Measurements from ENCODE around the gene PTPRE.
"Not testable (repeated sequence)": the region's sequence is repeated elsewhere in the genome, so short reads cannot be mapped to it uniquely, and the experiment has no call there.

Gene PTPRE

GRCh38 chr10:128087146-128087883 lies 180.4 kb downstream of the PTPRE start:
- peaks cover 12% of the 10 kb centered on the region for H3K27me3 Mint-ChIP-seq (ENCODE audit: low read depth, poor library complexity)
- no peaks in the 10 kb centered on the region for H3K4me1 Mint-ChIP-seq
- DNase-seq: no peak
- H3K36me3 Mint-ChIP-seq (ENCODE audit: low read depth): no peaks in the 10 kb centered on the region
- no peak overlapping the region for H3K4me3 Mint-ChIP-seq
- TF ChIP-seq CTCF (IDR thresholded peaks at IDR 0.05): no peak
- H3K9me3 Mint-ChIP-seq: no peaks in the 10 kb centered on the region
- no peak overlapping the region for H3K27ac Mint-ChIP-seq

GRCh38 chr10:128087884-128088709 lies 181.2 kb downstream of the PTPRE start:
- no peaks in the 10 kb centered on the region for H3K4me1 Mint-ChIP-seq
- TF ChIP-seq CTCF (IDR thresholded peaks at IDR 0.05): peak; percentile 12
- no peaks in the 10 kb centered on the region for H3K9me3 Mint-ChIP-seq
- H3K4me3 Mint-ChIP-seq: no peak overlapping the region
- H3K27me3 Mint-ChIP-seq (ENCODE audit: low read depth, poor library complexity): peaks cover 12% of the 10 kb centered on the region
- no peak for DNase-seq
- no peaks in the 10 kb centered on the region for H3K36me3 Mint-ChIP-seq (ENCODE audit: low read depth)
- H3K27ac Mint-ChIP-seq: no peak overlapping the region

GRCh38 chr10:128091636-128092210 lies 184.8 kb downstream of the PTPRE start:
- no peak for DNase-seq
- Mint-ChIP-seq H3K27me3 (ENCODE audit: low read depth, poor library complexity) (peaks cover 3% of the 10 kb centered on the region), H3K4me3 (no peak overlapping the region), H3K27ac (no peak overlapping the region), H3K9me3 (no peaks in the 10 kb centered on the region), H3K4me1 (no peaks in the 10 kb centered on the region), H3K36me3 (ENCODE audit: low read depth) (peaks cover 3% of the 10 kb centered on the region)
- TF ChIP-seq CTCF (IDR thresholded peaks at IDR 0.05): no peak

GRCh38 chr10:128092454-128092853 lies 185.6 kb downstream of the PTPRE start:
- no peak for DNase-seq
- peaks cover 6% of the 10 kb centered on the region for H3K36me3 Mint-ChIP-seq (ENCODE audit: low read depth)
- H3K4me1 Mint-ChIP-seq: no peaks in the 10 kb centered on the region
- H3K27ac Mint-ChIP-seq: no peak overlapping the region
- H3K27me3 Mint-ChIP-seq (ENCODE audit: low read depth, poor library complexity): peaks cover 3% of the 10 kb centered on the region
- H3K4me3 Mint-ChIP-seq: no peak overlapping the region
- TF ChIP-seq CTCF (IDR thresholded peaks at IDR 0.05): no peak
- no peaks in the 10 kb centered on the region for H3K9me3 Mint-ChIP-seq

GRCh38 chr10:128094596-128094995 lies 187.7 kb downstream of the PTPRE start:
- not testable (repeated sequence) for H3K4me1 Mint-ChIP-seq; H3K27me3 Mint-ChIP-seq (ENCODE audit: low read depth, poor library complexity); DNase-seq; H3K27ac Mint-ChIP-seq; H3K9me3 Mint-ChIP-seq; H3K4me3 Mint-ChIP-seq
- H3K36me3 Mint-ChIP-seq (ENCODE audit: low read depth): peaks cover 24% of the 10 kb centered on the region

- H3K4me1 Mint-ChIP-seq: no peaks in the 10 kb centered on the region
- no peak for DNase-seq
- no peak overlapping the region for H3K4me3 Mint-ChIP-seq
Measured at GRCh38 chr10:128095027-128095752, 188.3 kb downstream of the PTPRE start.

More at GRCh38 chr10:128095027-128095752, 188.3 kb downstream of the PTPRE start:
- Mint-ChIP-seq H3K27ac (peak overlapping the region; percentile 77), H3K27me3 (ENCODE audit: low read depth, poor library complexity) (no peaks in the 10 kb centered on the region), H3K9me3 (no peaks in the 10 kb centered on the region), H3K36me3 (ENCODE audit: low read depth) (peaks cover 30% of the 10 kb centered on the region)
- TF ChIP-seq CTCF (IDR thresholded peaks at IDR 0.05): no peak
